Mucosa of gallbladder (tissue), 1 donor: Measurements from ENCODE around the gene BTBD9. TPM values are rescaled to one million over a fixed set of nuclear protein-coding genes. Genes with fewer than 3 reads are reported as not detected.

Source experiments
- DNase-seq: peaks from one replicate; pipeline ENCODE4 v3.0.0-alpha.2; 2020; ENCODE audit warnings: low spot score
- total RNA-seq: library from RNA; stranded (reverse); gene quantifications from one replicate; pipeline ENCODE4 v1.2.1, GENCODE V29; 2021
- donor health status: DM: no; HTN: no; CAD: no.

BTBD9 gene
- total RNA-seq, 1 donor from 2014 or later: 32.5 TPM

- no peak for DNase-seq
Measured at GRCh38 chr6:38482466-38482865, 157.3 kb downstream of the BTBD9 start.

- no peak for DNase-seq
Measured at GRCh38 chr6:38481851-38482250, 157.9 kb downstream of the BTBD9 start.

- no peak for DNase-seq
Measured at GRCh38 chr6:38481211-38481836, 158.4 kb downstream of the BTBD9 start.

GRCh38 chr6:38480036-38480435 lies 159.7 kb downstream of the BTBD9 start:
- no peak for DNase-seq

- no peak for DNase-seq
Measured at GRCh38 chr6:38479331-38479730, 160.4 kb downstream of the BTBD9 start.

GRCh38 chr6:38477680-38478260 lies 162.0 kb downstream of the BTBD9 start:
- DNase-seq: no peak

GRCh38 chr6:38476888-38477287 lies 162.8 kb downstream of the BTBD9 start:
- DNase-seq: no peak

- DNase-seq: no peak
Measured at GRCh38 chr6:38476141-38476540, 163.6 kb downstream of the BTBD9 start.

- no peak for DNase-seq
Measured at GRCh38 chr6:38470548-38470947, 169.2 kb downstream of the BTBD9 start.

GRCh38 chr6:38467566-38467965 lies 172.2 kb downstream of the BTBD9 start:
- no peak for DNase-seq

- no peak for DNase-seq
Measured at GRCh38 chr6:38460186-38460585, 179.5 kb downstream of the BTBD9 start.

GRCh38 chr6:38459291-38459690 lies 180.4 kb downstream of the BTBD9 start:
- DNase-seq: no peak

- DNase-seq: no peak
Measured at GRCh38 chr6:38453861-38454260, 185.9 kb downstream of the BTBD9 start.

GRCh38 chr6:38452816-38453660 lies 186.7 kb downstream of the BTBD9 start:
- no peak for DNase-seq

GRCh38 chr6:38450717-38451116 lies 189.0 kb downstream of the BTBD9 start:
- DNase-seq: no peak

GRCh38 chr6:38445925-38446324 lies 193.8 kb downstream of the BTBD9 start:
- no peak for DNase-seq

GRCh38 chr6:38445336-38445735 lies 194.4 kb downstream of the BTBD9 start:
- no peak for DNase-seq

GRCh38 chr6:38443352-38444144 lies 196.2 kb downstream of the BTBD9 start:
- no peak for DNase-seq

GRCh38 chr6:38438097-38438496 lies 201.6 kb downstream of the BTBD9 start:
- DNase-seq: no peak

- no peak for DNase-seq
Measured at GRCh38 chr6:38436726-38437465, 202.8 kb downstream of the BTBD9 start.

GRCh38 chr6:38435330-38435729 lies 204.4 kb downstream of the BTBD9 start:
- no peak for DNase-seq
